T47D (cell line): Measurements from ENCODE around the gene ELOVL5.
A peak's percentile ranks its signal among the peaks of the same experiment; 100 is the strongest.

Experiments used
- DNase-seq, 2 experiments: peaks; one replicate each; pipeline versions ENCODE4 v3.0.0 to v3.0.0-alpha.2; 2011 to 2012; ENCODE audit warnings: low read depth in 1 of 2, low spot score in 1 of 2
- JUND ChIP-seq: IDR thresholded peaks from 2 replicates; pipeline ENCODE4 v1.6.1; 2012; ENCODE audit warnings: low read depth
- in situ Hi-C: cut with HindIII; loops from 2 replicates; pipeline ENCODE4 v1.10.0; 2016; ENCODE audit warnings: low sequenced_read_pairs, low pct_unique_long_range_greater_than_20kb

ELOVL5 gene

GRCh38 chr6:53302678-53303360 lies 45.9 kb downstream of the ELOVL5 start:
- in situ Hi-C loops = no loop called here
- DNase-seq = no peak

DNA sequence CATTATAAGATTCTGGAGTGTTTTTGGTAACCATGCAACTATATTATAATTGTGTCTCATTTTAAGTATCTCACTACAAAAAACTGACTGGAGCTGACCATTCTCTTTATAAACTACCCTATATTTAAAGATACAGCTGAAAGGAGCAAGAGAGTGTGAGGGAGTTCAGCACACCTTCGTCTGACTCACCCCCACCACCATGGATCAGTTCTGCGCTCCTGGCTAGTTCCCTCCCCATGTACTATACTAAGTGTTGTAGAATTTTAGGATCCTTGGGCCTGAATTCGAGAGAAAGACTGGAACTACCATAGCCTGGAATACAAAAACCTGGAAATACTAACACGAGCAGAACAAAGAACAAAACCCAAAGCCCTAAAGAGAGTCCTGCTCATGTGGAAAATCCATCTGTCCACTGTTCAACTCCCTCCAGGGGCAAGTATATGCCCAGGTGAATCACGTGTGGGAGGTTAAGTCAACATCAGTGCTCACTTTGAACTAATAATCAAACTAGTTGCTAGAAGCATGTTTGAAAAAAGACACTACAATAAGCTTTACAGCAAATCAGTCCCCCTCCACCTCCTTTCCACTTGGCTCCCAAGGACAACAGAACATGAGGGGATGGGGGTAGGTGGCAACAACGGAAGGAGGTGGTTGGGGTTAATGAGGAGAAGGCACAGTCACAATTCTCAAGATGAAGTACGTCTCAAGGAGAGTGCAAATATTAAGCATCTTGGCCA lies 46.8 kb downstream of the ELOVL5 start:
- TF ChIP-seq JUND = no peak
- no peak for DNase-seq
- in situ Hi-C loops = no loop called here

More at GRCh38 chr6:53302678-53303360, 45.9 kb downstream of the ELOVL5 start:
- no peak for TF ChIP-seq JUND

- no peak for TF ChIP-seq JUND
These were observed 47.8 kb downstream of the ELOVL5 start for GRCh38 chr6:53300656-53301551.

DNA sequence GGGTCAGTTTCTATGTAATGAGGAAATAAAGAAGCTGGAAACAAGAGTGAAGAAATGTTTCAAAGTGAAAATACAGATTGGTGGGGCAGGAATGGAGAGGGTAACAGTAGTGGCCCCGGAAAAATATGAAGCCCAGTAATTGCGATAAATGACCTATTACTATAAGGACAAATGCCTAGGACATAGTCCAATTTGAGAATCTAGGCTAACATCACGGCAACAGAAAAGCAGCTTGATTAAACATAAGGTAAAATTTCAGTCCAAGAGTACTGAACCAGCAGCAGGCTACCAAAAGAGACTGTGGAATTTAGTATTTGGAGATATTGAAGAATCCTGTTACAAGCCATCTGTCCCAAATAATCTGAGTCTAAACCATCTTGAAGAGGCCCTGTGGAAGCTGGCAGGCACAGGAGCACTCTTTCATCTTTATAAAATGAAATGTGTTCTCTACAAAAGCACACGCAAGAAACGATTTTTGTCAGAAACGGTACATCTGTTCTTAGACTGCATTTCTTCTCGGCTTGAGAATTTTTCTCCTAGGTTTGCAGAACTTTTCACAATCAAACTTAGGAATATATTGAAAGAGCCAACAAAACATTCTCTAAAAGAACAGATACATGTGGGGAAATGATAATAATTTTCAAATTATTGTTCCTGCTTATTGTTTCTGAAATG lies 49.3 kb downstream of the ELOVL5 start:
- in situ Hi-C loops = no loop called here
- DNase-seq = no peak
- no peak for TF ChIP-seq JUND

More at GRCh38 chr6:53300656-53301551, 47.8 kb downstream of the ELOVL5 start:
- in situ Hi-C loops = no loop called here
- no peak for DNase-seq

- in situ Hi-C loops = no loop called here
- no peak for DNase-seq
These were observed 51.7 kb downstream of the ELOVL5 start for GRCh38 chr6:53297004-53297403.

DNA sequence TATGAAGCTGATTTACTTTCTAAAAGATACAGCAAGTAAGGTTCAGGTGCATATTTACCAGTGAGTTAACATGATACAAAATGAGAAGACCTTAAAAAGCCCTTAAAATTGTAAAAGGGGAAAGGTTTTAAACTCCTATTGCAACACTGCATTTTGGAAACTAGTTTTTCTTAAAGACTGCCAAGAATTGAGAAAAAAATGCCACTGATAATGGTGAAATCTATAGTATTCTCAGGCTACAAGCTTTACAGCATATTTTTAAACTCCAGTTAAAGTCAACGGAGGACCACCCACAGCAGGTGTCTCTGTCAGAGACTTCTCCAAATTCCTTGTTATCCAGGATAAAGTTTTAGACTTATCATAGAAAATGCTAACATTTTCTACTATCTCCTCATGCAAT lies 53.6 kb downstream of the ELOVL5 start:
- DNase-seq = no peak
- in situ Hi-C loops = no loop called here
- TF ChIP-seq JUND = no peak

More at GRCh38 chr6:53297004-53297403, 51.7 kb downstream of the ELOVL5 start:
- no peak for TF ChIP-seq JUND

- TF ChIP-seq JUND = no peak
- in situ Hi-C loops = no loop called here
- DNase-seq = no peak
These were observed 54.1 kb downstream of the ELOVL5 start for GRCh38 chr6:53294611-53295010.

GRCh38 chr6:53294095-53294494 lies 54.7 kb downstream of the ELOVL5 start:
- in situ Hi-C loops = no loop called here
- TF ChIP-seq JUND = no peak
- no peak for DNase-seq

GRCh38 chr6:53293691-53294090 lies 55.1 kb downstream of the ELOVL5 start:
- in situ Hi-C loops = no loop called here
- DNase-seq = peak in 1 of 2 experiments; percentile 85
- no peak for TF ChIP-seq JUND

DNA sequence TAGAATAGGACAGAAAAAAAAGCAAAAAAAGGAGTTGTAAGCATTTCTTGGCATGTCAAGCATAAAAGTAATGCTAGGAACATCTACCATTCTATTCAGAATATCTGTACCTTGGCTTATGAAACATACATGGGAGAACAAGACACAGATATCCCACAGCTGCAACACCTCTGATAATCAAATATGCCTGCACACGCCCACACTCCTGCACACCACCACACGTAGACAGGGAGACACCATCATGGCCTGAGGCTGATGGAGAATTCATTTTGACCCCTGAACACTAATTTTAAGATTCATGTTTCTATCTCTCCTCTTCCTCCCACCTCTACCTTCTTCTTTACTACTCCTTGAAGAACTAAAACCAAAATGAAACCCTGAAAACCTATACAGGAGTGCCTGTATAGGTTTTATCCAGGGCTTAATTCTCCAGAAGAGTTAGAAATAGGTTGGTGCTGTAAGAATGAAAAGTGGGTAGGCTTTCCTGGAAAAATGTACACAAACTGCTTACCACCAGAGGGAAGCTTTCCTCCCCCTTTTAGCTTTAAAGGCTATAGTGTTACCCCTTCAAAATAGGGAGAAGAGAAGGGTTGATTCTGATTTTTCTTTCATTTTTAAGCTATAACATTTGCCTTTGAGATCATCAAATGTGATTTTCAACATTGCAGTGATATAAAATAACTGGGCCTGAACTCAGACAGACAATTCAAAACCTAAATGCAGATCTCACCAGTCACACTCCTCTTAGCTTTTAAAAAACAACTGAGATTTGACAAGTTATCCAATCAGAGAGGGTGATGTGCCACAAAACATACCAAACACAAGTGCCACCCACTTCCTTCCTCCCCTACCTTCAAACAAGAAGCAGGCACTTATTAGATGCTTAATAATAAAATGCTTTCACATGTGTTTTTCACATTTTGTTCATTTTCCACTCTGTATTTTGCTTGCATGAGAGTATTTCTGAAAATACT lies 57.9 kb downstream of the ELOVL5 start:
- no peak for TF ChIP-seq JUND

More for the DNA sequence above, 57.9 kb downstream of the ELOVL5 start:
- in situ Hi-C loops = no loop called here
- DNase-seq = no peak
